ENCODE results near the gene CBX1.
A peak's percentile ranks its signal among the peaks of the same experiment; 100 is the strongest.

CBX1 gene

DNA sequence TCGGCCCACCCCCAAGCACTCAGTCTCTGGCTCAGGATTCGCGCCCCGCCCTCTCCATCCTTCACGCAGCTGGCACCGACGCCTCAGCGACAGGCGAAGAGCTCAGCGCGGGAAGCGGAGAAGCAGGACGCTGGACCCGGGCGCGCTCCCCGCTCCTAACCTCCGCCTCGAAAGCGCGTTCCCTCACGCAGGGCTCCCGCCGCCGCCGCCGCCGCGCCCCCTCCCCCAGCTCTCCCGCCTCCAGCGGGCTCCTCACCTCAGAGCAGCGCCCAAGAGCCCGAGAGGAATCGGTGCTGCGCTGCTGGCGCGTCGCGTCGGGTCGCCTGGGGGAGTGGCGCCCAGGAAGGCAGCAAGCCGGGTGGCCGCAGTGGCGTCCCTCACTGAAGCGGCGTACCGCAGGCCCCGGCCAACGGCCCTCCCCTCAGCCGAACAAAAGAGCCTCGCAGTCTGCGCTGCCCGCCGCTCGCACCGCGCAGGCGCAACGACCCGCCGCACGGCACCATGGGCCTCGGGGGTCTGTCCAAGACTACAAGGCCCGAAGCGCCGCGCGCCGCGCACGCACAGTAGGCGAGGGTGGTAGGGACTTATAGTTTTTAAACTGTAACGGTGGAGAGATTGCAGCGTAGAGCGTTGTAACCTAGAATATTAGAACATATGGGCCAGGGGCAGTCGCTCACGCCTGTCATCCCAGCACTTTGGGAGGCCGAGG, at the start of gene CBX1:
TSS of gene CBX1 (minus strand) at position 467 of the 709 bp plus-strand sequence. CDS start 24,474 bp downstream, outside the sequence.
- DNase-seq, result peak; percentile 88

DNA sequence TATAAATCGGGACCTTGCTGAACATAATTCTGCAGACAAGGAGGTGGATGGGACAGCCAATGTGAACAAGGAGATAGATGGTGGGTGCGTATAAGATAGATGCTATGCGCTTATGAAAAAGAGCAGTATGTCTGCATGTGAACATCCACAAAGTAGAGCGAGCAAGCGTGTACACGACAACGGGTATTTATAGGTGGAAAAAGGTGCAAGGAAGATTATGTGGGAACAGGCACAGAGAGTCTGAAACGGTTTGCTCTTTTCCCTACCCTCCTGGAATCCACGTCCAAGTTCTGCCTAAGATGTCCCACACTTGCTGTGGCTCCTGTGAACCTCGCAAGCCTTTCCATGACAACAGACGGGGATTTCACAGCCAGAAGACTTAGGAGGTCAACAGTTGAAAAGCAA, 49.3 kb upstream of the CBX1 start:
- no peak for DNase-seq

DNA sequence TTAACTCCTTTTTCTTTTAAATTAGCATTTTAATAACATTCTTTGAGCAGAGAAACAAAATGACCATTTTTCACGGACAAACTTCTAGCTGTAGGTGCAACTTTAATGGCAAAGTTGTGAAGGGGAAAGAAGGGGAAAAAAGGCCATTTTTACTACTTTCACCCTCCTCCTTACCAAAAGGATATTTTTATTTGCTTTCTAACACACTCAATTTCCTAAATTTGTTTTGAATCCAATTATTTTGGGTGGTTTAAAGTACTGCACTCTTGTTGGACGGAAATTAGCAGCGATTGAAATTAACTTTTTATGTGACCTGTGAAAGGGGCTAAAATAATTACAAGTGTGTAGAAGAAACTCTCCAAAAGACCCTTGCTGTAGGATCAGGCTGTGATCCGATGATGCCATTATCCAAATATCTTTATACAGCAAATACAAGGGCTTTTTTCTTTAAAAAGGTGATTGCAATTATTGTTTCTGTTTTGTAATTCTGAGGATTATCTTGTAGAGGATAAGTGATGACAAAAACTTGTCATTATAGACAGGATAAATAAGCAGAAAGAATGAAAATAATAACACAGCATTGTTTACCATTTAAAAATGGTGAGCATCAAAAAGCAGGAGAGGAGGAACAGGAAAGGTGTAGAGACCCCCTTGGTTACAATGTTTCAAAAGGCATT, 48.6 kb upstream of the CBX1 start:
- no peak for DNase-seq

DNA sequence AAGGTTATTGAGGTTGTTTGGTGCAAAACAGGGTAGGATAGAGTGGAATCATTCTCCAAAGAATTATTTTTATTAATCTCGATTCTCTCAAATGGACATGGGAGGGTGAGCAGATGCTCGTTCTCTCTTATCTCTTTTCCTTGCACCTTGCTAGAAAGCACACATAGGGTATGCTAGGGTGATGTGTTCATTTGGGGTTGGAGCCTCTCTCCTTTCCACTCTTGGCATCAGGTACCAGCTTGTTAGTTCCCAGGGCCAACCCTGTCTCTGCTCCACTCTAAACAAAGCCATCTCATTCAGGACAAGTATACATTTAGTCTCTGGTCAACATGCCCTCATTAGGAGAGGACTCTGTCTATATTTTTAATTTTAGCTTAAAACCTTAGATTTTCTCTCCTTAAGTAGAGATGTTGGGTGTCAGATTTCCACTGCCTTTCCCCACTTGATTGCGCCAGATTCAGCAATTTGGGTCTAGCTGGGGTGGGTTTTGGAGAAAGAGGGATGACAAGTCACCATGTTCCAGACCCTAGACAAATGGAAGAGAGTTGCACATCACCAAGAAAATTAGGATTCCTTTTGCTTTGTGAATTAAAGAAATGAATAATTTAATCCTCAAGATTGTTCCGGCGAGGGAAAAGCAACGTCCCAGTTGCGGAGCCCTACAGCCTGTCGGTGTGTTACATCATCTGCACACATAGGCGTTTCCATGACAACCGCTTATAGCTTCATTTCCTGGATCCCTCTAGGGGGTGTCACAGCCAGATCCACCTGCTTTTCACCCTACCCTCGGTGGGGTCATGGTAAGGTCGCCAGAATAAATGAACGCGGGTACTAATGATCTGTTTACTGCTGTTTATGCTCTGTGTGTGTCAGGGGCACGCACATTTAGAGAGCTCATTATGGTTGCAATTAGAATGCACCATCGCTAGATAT, 47.8 kb upstream of the CBX1 start:
- DNase-seq, result peak; percentile 80

DNA sequence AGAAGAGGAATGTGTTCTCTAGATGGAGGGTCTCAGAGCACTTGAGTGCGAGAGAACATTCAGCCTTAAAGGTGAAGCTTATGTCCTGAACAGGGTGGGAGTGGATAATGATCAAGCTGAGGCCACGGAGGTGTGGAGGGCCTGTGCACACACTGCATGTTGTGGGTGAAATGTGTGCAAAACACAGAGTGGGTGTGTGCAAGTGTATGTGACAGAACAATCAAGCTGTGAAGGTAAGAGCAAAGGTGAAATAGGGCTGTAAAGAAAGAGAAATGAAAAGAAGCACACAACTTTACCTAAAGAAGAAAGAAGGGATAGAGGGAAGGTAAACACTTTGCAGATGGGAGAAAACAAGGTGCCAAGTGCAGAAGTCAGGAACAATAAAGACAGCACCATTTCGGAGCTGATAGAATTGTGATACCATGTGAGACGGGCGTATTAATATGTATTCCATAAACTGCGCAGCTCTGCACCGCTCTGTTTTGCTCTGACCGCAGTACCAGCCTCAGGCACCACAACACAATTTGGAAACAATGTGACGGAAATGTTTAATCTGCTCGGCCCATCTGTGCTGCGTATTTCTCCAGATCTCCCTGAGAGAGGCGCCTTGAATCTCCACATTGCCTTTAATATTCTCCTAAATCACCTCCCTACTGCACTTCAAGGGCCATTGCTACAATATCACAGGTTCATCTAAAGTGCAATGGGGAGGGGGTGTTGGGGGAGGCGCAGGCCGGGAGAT, 46.9 kb upstream of the CBX1 start:
- DNase-seq, result no peak

DNA sequence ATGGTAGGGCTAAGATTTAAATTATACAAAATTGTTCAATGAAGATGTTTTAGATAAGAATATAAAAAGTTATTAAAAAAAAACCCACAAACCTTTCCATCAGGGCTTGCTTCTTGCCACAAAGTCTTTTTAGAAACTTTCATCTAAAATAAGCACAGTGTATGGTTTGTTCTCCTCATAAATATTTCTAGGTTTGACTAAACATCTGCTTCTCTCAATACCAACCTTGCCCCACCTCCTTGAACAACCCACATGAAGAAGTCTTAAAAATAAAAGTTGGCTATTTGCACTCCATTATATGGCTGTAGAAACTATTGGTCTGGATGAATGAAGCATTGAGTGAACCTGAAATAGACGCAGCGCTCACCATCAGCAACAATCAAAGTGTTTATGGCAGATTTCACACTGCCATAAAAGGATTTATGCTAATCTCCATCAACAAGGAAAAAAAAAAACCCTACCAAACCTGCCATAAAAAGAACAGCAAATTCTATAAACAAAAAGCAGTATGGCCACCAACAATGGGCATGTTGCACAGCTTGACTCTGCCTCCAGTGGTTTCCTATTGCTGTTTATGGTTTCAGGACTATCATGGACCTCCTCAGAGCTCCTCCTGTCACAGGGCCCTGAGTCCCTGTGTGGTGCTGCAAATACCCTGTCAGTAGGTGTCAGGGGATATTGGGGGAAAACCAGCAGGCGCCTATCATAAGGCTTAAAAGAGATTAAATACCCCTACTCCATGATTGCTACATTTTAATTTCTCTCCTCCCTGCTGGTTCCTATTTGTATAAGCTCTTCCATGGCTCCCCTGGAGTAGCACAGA, 43.9 kb upstream of the CBX1 start:
- no peak for DNase-seq

DNA sequence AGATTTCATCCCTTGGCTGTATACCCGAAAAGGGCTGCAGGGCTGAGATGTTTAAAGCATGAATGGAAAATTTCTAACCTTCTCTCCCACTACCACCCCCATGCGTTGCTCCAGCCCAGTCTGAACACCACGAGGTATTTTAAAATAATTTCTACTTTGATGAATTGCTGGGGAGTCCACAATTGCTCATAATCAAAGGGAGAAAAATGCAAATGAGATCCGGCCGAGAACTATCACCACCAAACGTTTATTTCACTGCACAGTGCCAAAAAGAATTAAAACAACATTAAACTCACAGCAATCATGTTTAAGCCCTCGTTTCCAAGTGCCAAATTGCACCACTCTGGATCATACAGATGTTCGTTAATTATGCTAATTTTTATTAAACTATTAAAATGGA, 43.0 kb upstream of the CBX1 start:
- no peak for DNase-seq

DNA sequence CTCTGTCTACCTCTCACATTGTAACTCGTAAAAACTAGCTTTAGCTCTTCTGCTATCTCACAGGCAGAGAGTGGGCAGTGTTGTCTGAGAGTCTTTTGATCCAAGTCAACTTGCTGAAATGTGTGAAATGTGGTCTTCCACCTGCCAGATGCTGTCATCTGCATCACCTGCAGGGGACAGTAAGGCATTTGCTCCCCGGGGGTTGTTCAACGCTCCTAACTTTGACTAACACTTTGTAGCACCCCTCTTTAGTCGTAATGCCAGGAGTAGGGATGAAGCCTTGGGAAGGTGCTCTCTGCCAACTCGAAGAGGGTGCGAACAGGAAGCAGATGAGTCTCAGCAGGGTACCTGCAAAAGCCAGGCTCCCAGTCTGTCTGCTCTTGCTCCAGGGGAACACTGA, 42.4 kb upstream of the CBX1 start:
- no peak for DNase-seq

DNA sequence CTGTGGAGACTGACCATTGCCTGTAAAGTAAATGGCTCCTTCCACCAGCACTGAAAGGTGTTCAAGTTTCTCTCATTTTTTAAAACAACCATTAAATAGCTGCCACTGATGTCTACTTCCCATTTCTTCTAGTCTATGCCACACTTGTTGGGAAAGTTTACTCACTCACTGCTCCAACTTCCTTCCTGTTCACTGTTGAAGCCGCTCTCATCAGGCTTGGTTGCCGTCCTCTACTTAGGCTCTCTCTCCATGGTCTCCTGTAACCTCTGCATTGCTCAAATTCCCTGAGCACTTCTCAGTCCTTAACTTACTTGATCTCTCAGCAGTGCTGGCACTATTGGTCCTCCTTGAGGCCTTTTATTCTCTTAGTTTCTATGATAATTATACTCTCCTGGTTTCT, 38.7 kb upstream of the CBX1 start:
- no peak for DNase-seq

DNA sequence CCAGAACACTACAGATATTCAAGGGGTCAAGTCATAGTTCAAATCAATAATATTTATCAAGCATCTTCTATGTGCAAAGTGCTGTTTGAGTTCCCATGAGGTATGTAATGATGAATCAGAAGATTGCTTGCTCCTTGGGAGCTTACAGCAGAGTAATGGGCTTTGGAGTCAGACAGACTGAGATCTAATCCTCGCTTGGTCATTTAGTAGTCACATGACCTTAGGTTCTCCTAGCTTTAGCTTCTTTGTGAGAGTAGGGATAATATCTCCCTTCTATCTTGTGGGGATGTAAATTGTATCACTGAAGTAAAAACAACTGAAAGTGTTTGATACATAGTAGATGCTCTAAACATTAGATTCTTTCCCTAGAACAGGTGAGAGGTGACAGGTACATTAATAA, 36.4 kb upstream of the CBX1 start:
- no peak for DNase-seq

DNA sequence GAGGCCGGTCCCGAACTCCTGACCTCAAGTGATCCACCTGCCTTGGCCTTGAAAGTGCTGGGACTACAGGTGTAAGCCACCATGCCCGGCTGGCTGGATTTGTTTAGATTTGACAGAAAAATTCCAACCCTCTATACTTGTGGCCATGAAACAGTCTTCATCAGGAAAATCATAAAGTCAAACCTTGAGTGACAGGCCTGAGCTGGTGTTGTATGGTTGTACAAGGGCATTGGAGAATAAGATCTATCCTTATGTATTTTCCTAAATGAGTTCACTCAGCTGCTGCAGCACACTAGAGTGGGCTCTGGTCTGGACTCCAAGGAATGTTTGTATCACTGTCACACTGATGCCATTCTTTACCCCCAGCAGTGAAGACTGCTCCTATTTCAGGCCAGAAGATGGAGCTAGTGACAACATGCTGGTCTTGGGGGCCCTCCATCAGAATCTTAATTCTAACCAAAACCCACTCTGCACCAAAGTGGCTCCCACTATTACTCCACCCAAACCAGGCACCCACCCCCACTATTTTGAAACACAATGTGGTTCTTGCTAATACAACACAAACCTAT, 33.7 kb upstream of the CBX1 start:
- no peak for DNase-seq

DNA sequence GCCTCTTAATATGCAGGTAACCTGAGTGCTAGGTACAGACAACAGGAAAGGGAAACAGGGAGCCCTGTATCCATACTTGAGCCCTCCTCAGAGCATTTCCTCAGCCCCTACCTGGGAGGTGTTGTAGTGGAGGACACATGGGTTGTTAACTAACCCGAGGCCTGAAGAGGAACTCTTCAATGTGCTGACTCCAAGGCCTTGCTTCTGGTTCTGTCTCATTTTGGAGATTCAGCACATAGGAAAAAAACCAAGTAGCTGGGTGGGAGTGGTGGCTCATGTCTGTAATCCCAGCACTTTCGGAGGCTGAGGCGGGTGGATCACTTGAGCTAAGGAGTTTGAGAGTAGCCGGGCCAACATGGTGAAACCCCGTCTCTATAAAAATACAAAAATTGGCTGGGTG, 31.1 kb upstream of the CBX1 start:
- DNase-seq, result no peak

DNA sequence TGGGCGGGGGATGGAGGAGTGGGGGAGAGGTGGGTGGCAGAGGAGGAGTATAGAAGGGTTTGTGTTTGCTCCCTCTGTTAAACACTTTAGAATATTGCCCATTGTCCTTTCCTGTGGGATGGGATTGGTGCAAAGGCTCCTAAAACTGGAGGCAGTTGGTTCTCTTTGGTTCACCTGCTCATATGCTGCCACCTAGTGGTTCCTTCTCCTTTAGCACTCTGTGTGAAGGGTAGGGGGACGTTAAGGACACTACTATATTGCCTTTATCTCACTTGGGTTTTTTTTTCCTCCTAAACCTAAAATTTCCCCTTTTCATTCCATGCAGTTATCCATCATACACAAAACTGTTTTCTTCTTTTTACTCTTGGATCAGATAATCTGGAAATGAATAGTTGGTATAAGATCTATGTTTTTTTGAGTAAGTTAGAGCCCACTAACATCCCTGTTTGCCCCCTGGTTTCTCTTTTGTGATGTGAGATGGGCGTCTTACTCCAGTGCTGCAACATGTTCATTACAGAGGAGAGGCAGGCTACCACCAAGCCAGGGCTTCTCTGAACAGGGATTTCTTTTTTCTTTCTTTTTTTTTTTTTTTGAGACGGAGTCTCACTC, 30.0 kb upstream of the CBX1 start:
- DNase-seq, result peak; percentile 28

DNA sequence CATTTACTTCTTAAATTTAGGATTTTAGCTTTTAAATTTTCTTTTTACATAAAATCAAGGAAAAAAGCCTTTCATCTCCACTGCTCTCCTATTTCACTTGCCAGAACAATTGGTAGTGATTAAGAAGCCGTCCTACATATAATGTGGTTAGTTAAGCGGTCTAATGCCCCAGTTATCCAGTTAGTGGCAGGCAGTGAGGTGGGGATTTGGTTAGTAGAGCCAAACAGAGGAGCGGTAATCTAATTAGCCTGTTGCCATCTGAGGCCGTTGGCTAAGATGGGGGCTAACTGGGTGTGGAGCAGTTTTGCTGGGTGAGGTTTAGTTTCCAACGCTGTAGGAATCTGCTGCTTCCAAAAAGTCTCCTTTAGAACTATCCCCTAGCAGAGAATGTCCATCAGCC, 28.7 kb upstream of the CBX1 start:
- no peak for DNase-seq

DNA sequence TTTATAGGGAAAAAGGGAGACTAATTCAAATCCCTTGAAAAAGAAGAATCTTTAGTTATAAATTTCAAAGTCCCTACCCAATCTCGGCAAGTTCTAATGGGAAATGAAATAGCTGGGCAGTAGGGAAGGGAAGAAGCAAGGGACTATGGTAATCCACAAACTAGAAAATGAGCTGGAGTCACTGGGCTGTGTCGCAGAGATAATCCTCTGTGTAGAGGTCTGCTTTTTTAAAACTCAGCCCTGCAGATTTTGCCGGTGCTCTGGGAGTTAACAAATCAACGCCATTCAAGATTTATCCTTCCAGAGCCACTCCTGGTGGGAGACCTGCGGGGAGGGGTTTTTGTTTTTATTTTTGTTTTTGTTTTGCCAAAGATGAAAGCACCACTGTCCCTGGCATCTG, 27.1 kb upstream of the CBX1 start:
- no peak for DNase-seq

DNA sequence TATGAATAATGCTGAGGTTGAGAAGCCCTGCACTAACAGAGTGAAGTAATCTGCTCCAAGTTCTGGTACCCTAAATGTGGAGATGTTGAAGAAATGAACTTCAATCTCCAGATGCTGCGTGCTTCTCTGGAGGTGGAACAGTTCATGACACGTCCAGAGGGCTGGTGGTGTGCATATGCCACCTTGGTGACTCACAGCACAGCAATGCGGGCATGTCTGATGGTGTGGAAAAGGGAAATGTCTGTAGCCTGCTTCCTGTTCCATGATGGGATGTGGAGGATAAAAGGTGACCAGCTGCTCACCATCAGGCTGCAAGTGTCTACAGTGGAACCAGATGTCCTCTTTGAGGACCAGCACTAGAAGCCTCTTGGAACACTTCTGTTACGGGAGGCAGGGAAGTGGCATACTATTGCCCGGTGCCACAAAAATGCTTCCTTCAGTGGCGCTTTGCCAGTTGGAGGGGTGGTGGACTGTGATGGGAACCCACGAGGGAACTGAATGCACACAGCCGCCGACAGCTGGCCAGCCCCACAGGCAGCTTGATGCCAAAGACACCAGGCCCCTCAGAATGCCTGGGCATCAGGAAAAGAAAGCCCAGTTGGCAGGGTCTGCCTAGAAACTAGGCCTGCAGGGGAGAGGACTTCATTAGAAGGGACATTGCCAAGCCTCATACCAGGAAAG, 26.2 kb upstream of the CBX1 start:
- no peak for DNase-seq

DNA sequence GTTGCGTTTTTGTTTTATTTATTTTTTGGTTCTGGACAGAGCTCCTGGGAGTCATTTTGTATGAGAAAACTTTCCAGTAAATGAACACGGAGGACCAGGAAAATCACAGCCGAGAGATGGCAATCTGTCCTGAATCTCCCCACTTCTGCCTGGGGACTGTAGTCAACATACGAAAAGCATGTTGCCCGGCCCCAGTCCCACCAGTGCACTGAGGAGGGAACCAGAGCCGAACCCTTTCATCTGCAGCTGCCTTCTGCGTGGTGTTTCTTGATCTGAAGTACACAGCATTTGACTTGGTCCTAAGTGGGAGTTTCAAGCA, 25.2 kb upstream of the CBX1 start:
- no peak for DNase-seq

DNA sequence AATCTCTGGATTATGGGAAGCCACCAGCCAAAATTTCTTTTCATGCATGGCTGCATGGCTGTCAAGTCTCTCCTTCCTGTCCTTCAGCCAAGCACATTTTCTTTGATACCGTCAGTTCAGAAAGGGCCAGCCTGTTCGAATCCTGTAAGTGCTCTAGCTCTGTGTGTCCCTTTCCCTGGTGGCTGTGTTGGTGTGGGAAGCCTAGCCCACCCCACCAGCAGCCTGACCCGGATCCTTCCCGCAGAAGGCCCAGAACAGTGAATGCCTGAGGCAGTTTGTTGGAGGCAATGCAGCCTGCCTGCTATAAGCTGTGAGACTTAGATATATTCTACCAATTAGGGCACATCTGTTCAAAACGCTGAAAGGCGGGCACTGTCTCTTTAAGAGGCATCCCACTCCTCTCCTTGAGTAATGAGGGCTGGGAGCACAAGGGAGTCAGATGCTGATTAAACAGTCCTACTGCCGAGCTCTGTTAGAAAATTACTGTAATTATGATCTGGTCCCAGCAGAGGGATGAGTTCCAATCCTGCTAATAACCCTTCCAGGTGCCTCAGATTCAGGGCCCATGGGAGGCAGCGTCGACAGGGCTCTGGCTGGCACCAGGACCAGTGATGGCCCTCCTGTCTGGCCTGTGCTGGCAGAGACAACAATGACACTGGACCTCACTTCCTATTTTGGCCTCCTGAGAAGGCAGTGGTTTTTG, 24.7 kb upstream of the CBX1 start:
- DNase-seq, result no peak

DNA sequence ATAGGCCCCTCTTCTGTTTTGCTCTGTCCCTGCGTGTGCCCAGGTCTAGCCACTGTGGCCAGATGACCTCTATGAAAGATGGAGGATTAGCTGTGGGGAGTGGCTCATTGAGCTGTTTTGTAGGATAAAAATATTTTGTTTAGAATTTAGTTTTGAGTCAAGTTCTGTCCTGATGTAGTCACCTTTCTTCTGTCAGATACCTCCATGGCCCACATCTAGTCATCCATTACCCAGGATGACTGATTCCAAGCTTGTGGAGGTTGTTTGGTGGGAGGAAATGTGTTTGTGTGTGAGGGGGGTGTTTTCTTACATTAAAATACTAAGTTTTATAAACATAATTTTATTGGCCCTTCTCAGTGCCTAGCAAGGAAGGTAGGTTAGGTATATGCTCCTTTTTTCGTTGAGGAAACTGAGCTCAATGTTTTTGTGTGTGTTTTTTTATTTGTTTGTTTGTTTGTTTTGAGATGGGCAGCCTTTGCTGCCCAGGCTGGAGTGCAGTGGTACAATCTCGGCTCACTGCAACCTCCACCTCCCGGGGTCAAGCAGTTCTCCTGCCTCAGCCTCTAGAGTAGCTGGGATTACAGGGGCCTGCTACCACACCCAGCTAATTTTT, 22.6 kb upstream of the CBX1 start:
- no peak for DNase-seq

DNA sequence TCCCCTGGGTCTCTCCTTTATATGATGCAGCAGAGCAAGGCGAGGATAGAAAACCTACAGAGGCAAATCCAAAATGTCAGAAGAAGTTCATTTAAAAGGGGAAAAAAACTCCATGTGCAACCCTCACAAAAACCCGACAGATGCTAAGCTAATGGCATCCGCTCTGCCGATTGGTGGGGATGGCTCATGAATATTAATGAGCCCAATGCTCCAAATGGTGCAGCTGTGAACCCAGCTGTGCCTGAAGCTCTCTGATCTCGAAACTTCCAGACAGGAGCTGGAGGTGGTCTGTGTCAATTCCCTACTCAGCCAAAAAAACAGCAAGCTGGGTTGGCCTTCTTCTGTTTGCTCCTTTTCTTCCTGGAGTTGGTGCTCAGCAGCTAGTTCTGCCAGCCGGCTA, 21.8 kb upstream of the CBX1 start:
- DNase-seq, result no peak
